Measurements from ENCODE around the gene CSF3. TPM values are rescaled to one million over a fixed set of nuclear protein-coding genes. Genes with fewer than 3 reads are reported as not detected.

The CSF3 gene
- polyA plus RNA-seq, 3 donors from 2014 or later = not detected

- DNase-seq = no peak
- no peaks in the 10 kb centered on the region for H3K27me3 Mint-ChIP-seq (ENCODE audit: low read depth in 3 of 3)
- no peaks in the 10 kb centered on the region for H3K9me3 Mint-ChIP-seq
- no peak overlapping the region for H3K27ac Mint-ChIP-seq
- H3K36me3 Mint-ChIP-seq = peaks cover 4 to 41% (median 21%) of the 10 kb centered on the region in 3 donors
- peaks cover 13 to 17% of the 10 kb centered on the region in 2 donors for H3K4me1 Mint-ChIP-seq
- H3K4me3 Mint-ChIP-seq = no peak overlapping the region
These were observed 7.3 kb downstream of the CSF3 start for GRCh38 chr17:40022497-40022896.

GRCh38 chr17:40022961-40023541 lies 7.8 kb downstream of the CSF3 start:
- Mint-ChIP-seq H3K27ac (no peak overlapping the region), H3K4me1 (peaks cover 11 to 14% of the 10 kb centered on the region in 2 donors), H3K9me3 (no peaks in the 10 kb centered on the region), H3K27me3 (ENCODE audit: low read depth in 3 of 3) (peaks cover 0 to 2% (median 0%) of the 10 kb centered on the region in 3 donors), H3K36me3 (peaks cover 4 to 41% (median 21%) of the 10 kb centered on the region in 3 donors), H3K4me3 (no peak overlapping the region)
- DNase-seq = no peak

- no peaks in the 10 kb centered on the region for H3K9me3 Mint-ChIP-seq
- no peak for DNase-seq
- no peak overlapping the region for H3K27ac Mint-ChIP-seq
- peaks cover 4 to 45% (median 21%) of the 10 kb centered on the region in 3 donors for H3K36me3 Mint-ChIP-seq
- no peak overlapping the region for H3K4me3 Mint-ChIP-seq
- H3K4me1 Mint-ChIP-seq = peaks cover 10 to 11% of the 10 kb centered on the region in 2 donors
- H3K27me3 Mint-ChIP-seq (ENCODE audit: low read depth in 3 of 3) = peaks cover 0 to 2% (median 0%) of the 10 kb centered on the region in 3 donors
These were observed 8.5 kb downstream of the CSF3 start for GRCh38 chr17:40023590-40024292.

DNA sequence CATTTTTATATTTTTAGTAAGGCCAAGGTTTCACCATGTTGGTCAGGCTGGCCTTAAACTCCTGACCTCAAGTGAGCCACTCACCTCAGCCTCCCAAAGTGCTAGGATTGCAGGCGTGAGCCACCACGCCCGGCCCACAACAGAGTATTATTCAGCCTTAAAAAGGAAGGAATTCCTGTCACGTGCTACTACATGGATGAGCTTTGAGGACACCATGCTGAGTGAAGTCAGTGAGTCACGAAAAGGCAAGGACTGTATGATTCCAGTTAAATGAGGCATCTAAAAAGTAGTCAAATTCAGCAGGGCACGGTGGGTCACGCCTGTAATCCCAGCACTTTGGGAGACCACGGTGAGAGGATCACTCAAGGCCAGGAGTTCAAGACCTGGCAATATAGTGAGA lies 9.7 kb downstream of the CSF3 start:
- H3K4me1 Mint-ChIP-seq = peaks cover 8 to 10% of the 10 kb centered on the region in 2 donors
- peaks cover 0 to 2% (median 0%) of the 10 kb centered on the region in 3 donors for H3K27me3 Mint-ChIP-seq (ENCODE audit: low read depth in 3 of 3)
- H3K4me3 Mint-ChIP-seq = no peak overlapping the region
- H3K9me3 Mint-ChIP-seq = no peaks in the 10 kb centered on the region
- DNase-seq = no peak
- no peak overlapping the region for H3K27ac Mint-ChIP-seq
- H3K36me3 Mint-ChIP-seq = peaks cover 13 to 49% (median 23%) of the 10 kb centered on the region in 3 donors

GRCh38 chr17:40025559-40025958 lies 10.3 kb downstream of the CSF3 start:
- Mint-ChIP-seq H3K27ac (peak overlapping the region in 2 of 6 donors; percentile 12 to 73), H3K27me3 (ENCODE audit: low read depth in 3 of 3) (peaks cover 0 to 2% (median 0%) of the 10 kb centered on the region in 3 donors), H3K4me3 (no peak overlapping the region), H3K9me3 (no peaks in the 10 kb centered on the region), H3K36me3 (peaks cover 13 to 45% (median 24%) of the 10 kb centered on the region in 3 donors), H3K4me1 (peaks cover 8 to 10% of the 10 kb centered on the region in 2 donors)
- DNase-seq = no peak

- peaks cover 0 to 2% (median 0%) of the 10 kb centered on the region in 3 donors for H3K27me3 Mint-ChIP-seq (ENCODE audit: low read depth in 3 of 3)
- DNase-seq = peak in 1 of 3 donors; percentile 7
- H3K36me3 Mint-ChIP-seq = peaks cover 13 to 41% (median 26%) of the 10 kb centered on the region in 3 donors
- H3K27ac Mint-ChIP-seq = peak overlapping the region in 2 of 6 donors; percentile 12 to 73
- peak overlapping the region in 1 of 5 donors; percentile 9 for H3K4me3 Mint-ChIP-seq
- no peaks in the 10 kb centered on the region for H3K9me3 Mint-ChIP-seq
- H3K4me1 Mint-ChIP-seq = peaks cover 8 to 10% of the 10 kb centered on the region in 2 donors
These were observed 11.0 kb downstream of the CSF3 start for GRCh38 chr17:40025991-40026815.

DNA sequence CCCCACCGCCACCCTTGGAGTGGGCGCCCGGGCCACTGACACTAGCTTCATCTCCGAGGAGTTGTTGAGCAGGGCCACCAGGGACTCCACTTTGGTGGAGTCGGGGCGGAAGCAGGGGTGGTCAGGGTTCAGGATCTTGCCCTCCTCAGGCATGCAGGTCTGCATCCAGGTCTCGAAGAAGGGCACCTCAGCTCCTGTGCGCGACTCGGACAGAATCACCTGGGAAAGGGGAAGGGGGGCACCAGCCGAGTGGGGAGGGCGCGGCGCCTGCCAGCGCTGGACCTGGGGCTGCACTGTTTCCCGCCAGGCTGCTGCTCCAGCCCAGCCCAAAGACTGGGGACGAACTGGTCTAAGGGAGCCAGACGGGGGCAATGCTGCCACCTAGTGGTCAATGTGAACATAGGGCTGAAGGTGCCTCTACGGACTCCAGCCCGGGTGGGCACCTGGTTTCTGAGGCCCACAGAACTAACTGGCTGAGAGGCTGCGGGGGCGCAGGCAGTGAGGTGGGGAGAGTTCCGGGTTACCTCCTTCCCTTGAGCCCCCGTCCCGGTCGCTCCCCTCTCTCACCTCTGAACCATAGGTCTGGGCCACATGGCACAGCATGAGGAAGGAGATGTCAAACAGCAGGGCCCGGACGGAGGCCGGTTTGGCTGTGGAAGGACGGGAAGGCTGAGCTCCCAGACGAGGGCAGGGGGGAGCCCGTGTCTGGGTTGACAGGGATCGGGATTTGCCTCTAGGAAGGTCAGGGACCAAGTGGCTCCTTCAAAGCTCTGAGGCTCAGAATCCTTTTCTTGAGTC lies 11.8 kb downstream of the CSF3 start:
- H3K27me3 Mint-ChIP-seq (ENCODE audit: low read depth in 3 of 3) = peaks cover 0 to 2% (median 0%) of the 10 kb centered on the region in 3 donors
- peak; percentile 64 to 73 (median 65) for DNase-seq
- peaks cover 8 to 10% of the 10 kb centered on the region in 2 donors for H3K4me1 Mint-ChIP-seq
- peaks cover 13 to 39% (median 27%) of the 10 kb centered on the region in 3 donors for H3K36me3 Mint-ChIP-seq
- no peak overlapping the region for H3K27ac Mint-ChIP-seq
- no peaks in the 10 kb centered on the region for H3K9me3 Mint-ChIP-seq
- no peak overlapping the region for H3K4me3 Mint-ChIP-seq

GRCh38 chr17:40027614-40028012 lies 12.4 kb downstream of the CSF3 start:
- Mint-ChIP-seq H3K27ac (no peak overlapping the region), H3K27me3 (ENCODE audit: low read depth in 3 of 3) (peaks cover 0 to 2% (median 0%) of the 10 kb centered on the region in 3 donors), H3K4me1 (peaks cover 8 to 10% of the 10 kb centered on the region in 2 donors), H3K9me3 (no peaks in the 10 kb centered on the region), H3K4me3 (no peak overlapping the region), H3K36me3 (peaks cover 13 to 41% (median 29%) of the 10 kb centered on the region in 3 donors)
- DNase-seq = no peak

DNA sequence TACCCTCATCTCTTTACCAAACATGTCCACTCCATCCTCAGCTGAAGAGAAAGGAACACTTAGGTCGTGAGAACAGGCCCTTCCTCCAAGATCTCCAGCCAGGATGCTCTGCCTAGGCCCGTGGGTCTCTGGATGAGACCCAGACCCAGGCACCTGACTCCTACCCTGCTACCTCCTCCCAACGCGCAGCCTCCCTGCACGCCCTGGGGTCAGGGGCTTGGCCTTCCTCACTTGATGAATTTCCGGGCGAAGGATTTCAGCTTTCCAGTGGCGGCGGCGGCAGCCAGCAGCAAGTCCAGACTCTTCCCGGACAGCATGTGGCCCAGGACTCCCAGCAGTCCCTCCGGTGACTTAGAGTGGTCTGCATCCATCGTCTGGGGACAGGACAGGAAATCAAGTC lies 13.4 kb downstream of the CSF3 start:
- Mint-ChIP-seq H3K27me3 (ENCODE audit: low read depth in 3 of 3) (peaks cover 0 to 2% (median 0%) of the 10 kb centered on the region in 3 donors), H3K36me3 (peaks cover 13 to 41% (median 29%) of the 10 kb centered on the region in 3 donors), H3K4me3 (no peak overlapping the region), H3K27ac (no peak overlapping the region), H3K4me1 (peaks cover 8 to 10% of the 10 kb centered on the region in 2 donors), H3K9me3 (no peaks in the 10 kb centered on the region)
- DNase-seq = no peak

GRCh38 chr17:40031706-40032105 lies 16.5 kb downstream of the CSF3 start:
- H3K27ac Mint-ChIP-seq = no peak overlapping the region
- no peak for DNase-seq
- no peaks in the 10 kb centered on the region for H3K9me3 Mint-ChIP-seq
- peaks cover 13 to 35% (median 22%) of the 10 kb centered on the region in 3 donors for H3K36me3 Mint-ChIP-seq
- peaks cover 0 to 3% (median 0%) of the 10 kb centered on the region in 3 donors for H3K27me3 Mint-ChIP-seq (ENCODE audit: low read depth in 3 of 3)
- H3K4me1 Mint-ChIP-seq = no peaks in the 10 kb centered on the region
- H3K4me3 Mint-ChIP-seq = no peak overlapping the region

- H3K27ac Mint-ChIP-seq = no peak overlapping the region
- no peak for DNase-seq
- H3K27me3 Mint-ChIP-seq (ENCODE audit: low read depth in 3 of 3) = peaks cover 0 to 3% (median 0%) of the 10 kb centered on the region in 3 donors
- no peaks in the 10 kb centered on the region for H3K4me1 Mint-ChIP-seq
- H3K36me3 Mint-ChIP-seq = peaks cover 13 to 38% (median 22%) of the 10 kb centered on the region in 3 donors
- no peaks in the 10 kb centered on the region for H3K9me3 Mint-ChIP-seq
- no peak overlapping the region for H3K4me3 Mint-ChIP-seq
These were observed 17.4 kb downstream of the CSF3 start for GRCh38 chr17:40032322-40033320.

GRCh38 chr17:40033339-40033738 lies 18.1 kb downstream of the CSF3 start:
- H3K27ac Mint-ChIP-seq = no peak overlapping the region
- no peaks in the 10 kb centered on the region for H3K9me3 Mint-ChIP-seq
- H3K27me3 Mint-ChIP-seq (ENCODE audit: low read depth in 3 of 3) = peaks cover 0 to 1% (median 0%) of the 10 kb centered on the region in 3 donors
- no peak overlapping the region for H3K4me3 Mint-ChIP-seq
- H3K4me1 Mint-ChIP-seq = no peaks in the 10 kb centered on the region
- no peak for DNase-seq
- peaks cover 13 to 38% (median 22%) of the 10 kb centered on the region in 3 donors for H3K36me3 Mint-ChIP-seq
